HG02885 (cell line): ENCODE data around the gene GNL2.
A peak's percentile ranks its signal among the peaks of the same experiment; 100 is the strongest.
"Not testable (repeated sequence)": the region's sequence is repeated elsewhere in the genome, so short reads cannot be mapped to it uniquely, and the experiment has no call there.

Experiments used
- ATAC-seq: cut with Tn5 transposase; IDR thresholded peaks from one replicate; pipeline ENCODE4 v1.9.1; 2021; ENCODE audit warnings: mild to moderate bottlenecking; ENCODE audit not compliant: unreplicated experiment, poor library complexity

The GNL2 gene

DNA sequence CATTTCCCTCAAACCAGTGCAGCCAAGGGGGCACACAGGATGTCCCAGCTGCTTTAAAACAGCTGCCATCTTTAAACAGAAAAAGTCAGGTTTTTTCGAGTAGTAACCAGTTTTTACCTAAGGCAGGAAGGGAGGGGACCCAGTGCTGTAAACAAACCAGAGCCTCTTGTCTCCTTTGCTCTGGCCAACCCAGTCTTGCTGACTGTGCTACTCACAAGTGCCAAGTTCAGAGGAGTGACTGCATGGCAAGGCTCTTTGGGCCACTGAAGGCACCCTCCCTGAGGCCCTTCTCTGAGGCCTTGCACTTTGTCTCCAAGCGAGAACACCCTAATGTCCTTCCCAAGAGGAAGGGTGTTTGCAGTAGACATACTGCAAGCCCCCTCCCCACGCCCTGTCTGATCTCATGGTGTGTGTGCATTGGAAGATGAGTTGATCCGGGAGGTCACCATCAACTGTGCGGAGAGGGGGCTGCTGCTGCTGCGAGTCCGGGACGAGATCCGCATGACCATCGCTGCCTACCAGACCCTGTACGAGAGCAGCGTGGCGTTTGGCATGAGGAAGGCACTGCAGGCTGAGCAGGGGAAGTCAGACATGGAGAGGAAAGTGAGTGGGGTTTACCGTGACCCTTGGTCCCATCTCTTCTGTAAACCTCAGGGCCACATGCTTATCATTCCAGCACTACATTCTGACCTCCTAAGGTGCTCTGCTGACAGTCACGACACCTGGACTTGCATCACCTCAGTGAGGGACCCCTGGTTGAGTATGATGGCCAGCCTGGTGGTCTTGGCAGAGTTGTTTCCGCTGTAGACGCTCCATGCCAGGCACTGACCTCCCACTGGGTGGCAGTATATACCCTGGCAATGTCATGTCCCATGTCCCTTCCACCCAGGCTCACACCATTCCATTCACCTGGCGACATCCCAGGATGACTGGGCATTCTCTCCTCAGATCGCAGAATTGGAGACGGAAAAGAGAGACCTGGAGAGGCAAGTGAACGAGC lies 34.3 kb downstream of the GNL2 start:
- ATAC-seq: no peak

DNA sequence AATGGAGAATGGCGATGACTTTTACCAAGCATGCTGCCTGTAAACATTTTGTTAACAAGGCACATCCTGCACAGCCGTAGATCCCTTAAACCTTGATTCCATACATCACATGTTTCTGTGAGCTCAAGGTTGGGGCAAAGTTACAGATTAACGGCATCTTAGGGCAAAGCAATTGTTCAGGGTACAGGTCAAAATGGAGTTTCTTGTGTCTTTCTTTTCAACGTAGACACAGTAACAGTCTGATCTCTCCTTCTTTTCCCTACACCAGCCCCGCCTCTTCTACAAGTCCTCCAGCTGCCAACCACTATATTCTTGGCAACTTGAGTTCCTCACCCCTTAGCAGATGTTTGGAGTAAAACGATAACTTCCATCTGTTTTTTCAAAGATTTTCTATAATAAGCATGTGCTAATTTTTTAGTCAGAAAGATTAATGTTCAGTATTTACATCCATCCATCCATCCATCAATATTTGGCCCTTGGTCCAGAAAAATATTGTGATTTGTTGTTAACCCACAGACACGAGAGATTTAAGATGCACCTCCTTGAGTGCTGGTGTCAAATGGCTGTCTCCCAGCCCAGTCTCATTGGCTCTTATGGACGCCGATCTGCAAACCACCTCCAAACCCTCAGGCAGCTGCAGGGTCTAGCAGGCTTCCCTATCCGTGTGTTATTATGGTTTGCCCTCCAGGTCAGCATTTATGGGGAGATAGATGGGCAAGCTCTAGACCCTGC lies 35.2 kb downstream of the GNL2 start:
- ATAC-seq: no peak

DNA sequence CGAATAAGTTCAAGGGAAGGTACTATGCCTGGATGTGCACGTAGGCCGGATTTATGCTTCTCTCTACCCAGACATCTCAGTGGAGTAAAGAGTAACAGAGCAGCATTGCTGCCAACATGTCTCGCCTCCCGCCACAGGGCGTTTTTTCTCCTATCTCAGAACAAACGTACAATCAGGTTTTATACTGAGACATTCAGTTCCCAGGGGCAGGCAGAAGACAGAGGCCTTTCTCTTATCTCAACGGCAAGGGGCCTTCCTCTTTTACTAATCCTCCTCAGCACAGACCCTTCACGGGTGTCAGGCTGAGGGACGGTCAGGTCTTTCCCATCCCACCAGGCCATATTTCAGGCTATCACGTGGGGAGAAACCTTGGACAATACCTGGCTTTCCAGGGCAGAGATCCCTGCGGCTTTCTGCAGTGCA lies 35.8 kb downstream of the GNL2 start:
- ATAC-seq: not testable (repeated sequence)

DNA sequence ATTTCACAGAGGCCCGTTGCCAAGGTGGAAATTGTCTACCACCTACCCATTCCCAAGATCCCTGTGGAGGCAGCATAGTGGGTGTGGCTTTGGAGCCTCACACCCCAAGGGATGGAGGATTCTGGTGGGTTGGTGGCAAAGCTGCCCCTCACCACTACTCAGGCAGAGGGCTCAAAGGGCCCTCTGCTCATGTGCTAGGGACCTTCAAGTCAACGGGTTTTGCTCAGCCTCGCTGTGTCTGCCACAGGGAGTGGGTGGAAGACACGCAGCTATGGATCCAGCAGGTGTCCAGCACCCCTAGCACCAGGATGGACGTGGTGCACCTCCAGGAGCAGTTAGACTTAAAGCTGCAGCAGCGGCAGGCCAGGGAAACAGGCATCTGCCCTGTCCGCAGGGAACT lies 36.7 kb downstream of the GNL2 start:
- no peak for ATAC-seq

DNA sequence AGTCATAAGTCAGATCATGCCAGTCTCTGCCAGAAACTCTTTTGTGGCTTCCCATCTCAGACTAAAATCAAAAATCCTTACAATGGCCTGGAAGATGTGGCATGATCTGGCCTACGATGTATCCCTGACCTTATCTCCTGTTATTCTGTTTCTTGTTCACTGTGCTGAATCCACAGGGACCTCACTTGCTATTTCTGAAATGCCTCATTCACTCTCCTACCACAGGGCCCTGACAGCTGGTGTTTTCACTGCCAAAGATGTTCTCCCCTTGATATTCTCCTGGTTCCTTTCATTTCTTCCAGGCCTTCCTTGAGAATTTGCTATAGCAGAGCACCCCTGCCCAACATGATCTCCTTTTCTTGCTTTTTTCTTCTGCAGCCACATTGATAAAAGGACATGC lies 37.3 kb downstream of the GNL2 start:
- no peak for ATAC-seq

- no peak for ATAC-seq
These were observed 38.3 kb downstream of the GNL2 start for GRCh38 chr1:37557402-37557801.

- ATAC-seq: no peak
These were observed 39.0 kb downstream of the GNL2 start, which contains the start of gene DNALI1 for GRCh38 chr1:37556712-37557196. Gene DNALI1, plus strand, starts transcription at chr1:37556940. Its CDS starts 55 bp downstream, at chr1:37556995.

- peak; percentile 81 for ATAC-seq
These were observed 41.6 kb downstream of the GNL2 start, which contains the start of gene SNIP1 for GRCh38 chr1:37553927-37554808. Gene SNIP1, minus strand, starts transcription at chr1:37554293. Its CDS starts 64 bp downstream, at chr1:37554229.

DNA sequence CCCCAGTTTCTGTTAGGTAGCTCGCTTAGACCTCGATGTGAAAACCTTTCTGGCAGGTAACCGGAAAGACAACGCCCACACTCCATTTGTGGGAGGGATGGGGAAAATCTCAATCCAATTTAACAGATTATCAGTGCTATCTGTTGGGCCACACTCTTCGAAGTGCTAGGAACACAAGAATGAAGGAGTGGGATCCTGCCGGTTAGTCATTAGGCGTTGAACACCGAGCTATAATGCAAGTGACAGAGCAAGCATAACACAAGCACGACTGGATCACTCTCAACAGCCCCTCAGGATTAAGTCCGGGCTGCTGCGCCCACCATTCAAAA lies 42.2 kb downstream of the GNL2 start:
- no peak for ATAC-seq

GRCh38 chr1:37549341-37549740 lies 46.4 kb downstream of the GNL2 start:
- ATAC-seq: no peak

- no peak for ATAC-seq
These were observed 50.7 kb downstream of the GNL2 start for GRCh38 chr1:37545019-37545418.

GRCh38 chr1:37544530-37544929 lies 51.2 kb downstream of the GNL2 start:
- ATAC-seq: no peak

DNA sequence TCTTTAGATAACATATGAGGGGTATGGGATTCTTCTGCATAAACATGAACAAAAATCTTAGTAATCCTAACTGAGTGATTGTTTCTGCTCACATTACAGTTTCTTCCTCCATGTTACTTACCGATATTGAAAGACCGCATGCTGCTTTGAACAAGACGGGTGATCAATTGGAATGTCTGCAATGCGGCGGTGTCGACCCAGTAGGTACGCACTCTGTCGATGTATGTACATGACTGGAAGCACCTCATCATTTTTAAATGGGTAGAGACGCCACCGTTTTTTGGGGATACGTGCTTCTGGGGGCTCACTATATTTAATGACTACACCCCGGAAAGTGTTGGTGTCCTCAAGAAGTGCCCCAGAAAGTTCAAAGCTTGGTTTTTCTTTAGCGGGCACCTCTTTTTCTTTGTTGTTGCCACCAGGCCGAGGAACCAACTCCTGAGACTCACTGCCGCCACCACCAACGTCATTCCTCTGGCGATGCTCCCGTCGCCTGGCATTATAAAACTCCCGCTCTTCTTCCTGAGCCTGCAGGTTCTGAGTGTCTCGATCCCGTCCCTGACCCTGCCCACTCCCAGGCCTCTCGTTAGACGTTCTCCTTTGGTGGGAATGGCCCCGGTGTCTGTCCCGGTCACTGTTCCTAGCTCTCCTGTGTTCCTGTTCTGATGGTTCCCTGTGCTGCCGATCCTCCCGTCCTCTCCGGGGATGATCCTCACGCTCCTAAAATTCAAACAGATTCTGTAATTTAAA lies 55.5 kb downstream of the GNL2 start:
- no peak for ATAC-seq

DNA sequence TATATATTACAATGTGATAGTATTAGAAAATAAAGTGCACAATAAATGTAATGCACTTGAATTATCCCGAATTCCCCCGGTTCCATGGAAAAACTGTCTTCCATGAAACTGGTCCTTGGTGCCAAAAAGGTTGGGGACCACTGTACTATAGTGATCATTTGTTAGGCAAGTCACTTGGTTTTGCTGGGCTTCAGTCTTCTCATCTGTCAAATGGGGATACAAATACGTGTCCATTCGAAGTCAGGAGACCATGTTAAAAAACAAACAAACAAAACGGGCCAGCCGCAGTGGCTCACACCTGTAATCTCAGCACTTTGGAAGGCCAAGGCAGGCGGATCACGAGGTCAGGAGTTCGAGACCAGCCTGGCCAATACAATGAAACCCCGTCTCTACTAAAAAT lies 56.6 kb downstream of the GNL2 start:
- not testable (repeated sequence) for ATAC-seq

GRCh38 chr1:37537378-37537777 lies 58.4 kb downstream of the GNL2 start:
- ATAC-seq: no peak

- ATAC-seq: no peak
These were observed 62.2 kb downstream of the GNL2 start for GRCh38 chr1:37533317-37534093.

GRCh38 chr1:37532418-37533156 lies 63.1 kb downstream of the GNL2 start:
- ATAC-seq: not testable (repeated sequence)

GRCh38 chr1:37529888-37530287 lies 65.8 kb downstream of the GNL2 start:
- not testable (repeated sequence) for ATAC-seq
